Vagina (tissue), 2 donors: ENCODE data around the gene TMEM54. TPM values are rescaled to one million over a fixed set of nuclear protein-coding genes. Genes with fewer than 3 reads are reported as not detected.

Source experiments
- DNase-seq, 2 donors: peaks; one replicate each; pipeline ENCODE4 v3.0.0-alpha.2; 2017; ENCODE audit errors: extremely low spot score in 2 of 2
- H3K27ac ChIP-seq: fragments of 200-600 bp; sonication (generic); one replicate; pipeline ENCODE4 v1.5.1; 2019
- H3K27me3 ChIP-seq: fragments of 200-600 bp; sonication (generic); one replicate; pipeline ENCODE4 v1.5.1; 2019
- H3K36me3 ChIP-seq, 2 donors: fragments of 200-600 bp; sonication (generic); one replicate each; pipeline ENCODE4 v1.5.1; 2017 to 2019
- H3K4me1 ChIP-seq: fragments of 200-600 bp; sonication (generic); one replicate; pipeline ENCODE4 v1.5.1; 2019
- H3K4me3 ChIP-seq, 2 donors: fragments of 200-600 bp; sonication (generic); 1 replicate in 1 of 2; 2 replicates in 1 of 2; pipeline ENCODE4 v1.5.1; 2016 to 2019
- H3K9me3 ChIP-seq: fragments of 200-600 bp; sonication (generic); one replicate; pipeline ENCODE4 v1.5.1; 2019
- POLR2A ChIP-seq, 2 donors: fragments of 450-650 bp; IDR thresholded peaks; one replicate each; pipeline ENCODE4 v1.6.1; 2017; ENCODE audit warnings: antibody characterized with exemption in 2 of 2, mild to moderate bottlenecking in 2 of 2, moderate library complexity in 2 of 2
- POLR2AphosphoS5 ChIP-seq, 2 donors: sonication (generic); formaldehyde crosslinking; IDR thresholded peaks; one replicate each; pipeline ENCODE4 v1.9.0; 2017; ENCODE audit warnings: antibody characterized with exemption in 2 of 2, mild to moderate bottlenecking in 2 of 2, low read depth in 1 of 2; ENCODE audit not compliant: insufficient read depth in 1 of 2
- intact Hi-C: fragments of 100-400 bp; cut with DNase I; formaldehyde crosslinking; loops from one replicate; pipeline ENCODE4 v1.15.1; 2023
- total RNA-seq: library from RNA; depleted of rRNA; stranded (reverse); fragments of >200 nt; gene quantifications from one replicate; pipeline ENCODE4 v1.2.3, GENCODE V29; 2016
- TF ChIP-seq, protein P1 (sequence below), 3 experiments: fragments of 450-650 bp in 2 of 3; fragments of 200-600 bp in 1 of 3; sonication (generic) in 1 of 3; IDR thresholded peaks; one replicate each; pipeline ENCODE4 v1.5.1; 2017 to 2019; ENCODE audit warnings: antibody characterized with exemption in 3 of 3, mild to moderate bottlenecking in 2 of 3, moderate library complexity in 2 of 3

TMEM54 gene
- total RNA-seq, 1 donor from 2014 or later: 36.1 TPM

DNA sequence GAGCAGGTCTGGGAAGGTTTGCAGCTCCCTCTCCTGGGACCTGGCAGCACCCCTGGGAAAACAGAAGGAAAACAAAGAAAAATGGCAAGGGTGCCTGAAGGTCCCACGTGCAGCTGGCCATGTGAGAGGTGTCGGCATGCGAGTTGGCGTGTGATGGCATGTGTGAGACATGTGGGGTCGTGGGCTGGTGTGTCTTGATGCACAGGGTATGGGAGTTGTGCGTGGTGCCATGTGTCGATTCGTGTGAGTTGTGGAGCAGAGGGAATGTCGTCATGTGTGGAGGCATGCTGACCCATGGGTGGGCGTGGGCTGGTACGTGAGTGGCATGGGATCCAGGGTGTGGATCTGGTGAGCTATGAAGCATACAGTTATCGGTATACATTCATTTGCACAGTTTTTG, 13.6 kb downstream of the TMEM54 start:
- Histone ChIP-seq H3K4me3 (no peak overlapping the region), H3K4me1 (peaks cover 16% of the 10 kb centered on the region), H3K36me3 (no peaks in the 10 kb centered on the region), H3K27me3 (peaks cover 8% of the 10 kb centered on the region), H3K27ac (no peak overlapping the region), H3K9me3 (no peaks in the 10 kb centered on the region)
- no peak for TF ChIP-seq POLR2A (IDR thresholded peaks at IDR 0.05)
- TF ChIP-seq POLR2AphosphoS5 (IDR thresholded peaks at IDR 0.05; ENCODE audit: insufficient read depth in 1 of 2, low read depth in 1 of 2): no peak
- TF ChIP-seq, protein P1, sequence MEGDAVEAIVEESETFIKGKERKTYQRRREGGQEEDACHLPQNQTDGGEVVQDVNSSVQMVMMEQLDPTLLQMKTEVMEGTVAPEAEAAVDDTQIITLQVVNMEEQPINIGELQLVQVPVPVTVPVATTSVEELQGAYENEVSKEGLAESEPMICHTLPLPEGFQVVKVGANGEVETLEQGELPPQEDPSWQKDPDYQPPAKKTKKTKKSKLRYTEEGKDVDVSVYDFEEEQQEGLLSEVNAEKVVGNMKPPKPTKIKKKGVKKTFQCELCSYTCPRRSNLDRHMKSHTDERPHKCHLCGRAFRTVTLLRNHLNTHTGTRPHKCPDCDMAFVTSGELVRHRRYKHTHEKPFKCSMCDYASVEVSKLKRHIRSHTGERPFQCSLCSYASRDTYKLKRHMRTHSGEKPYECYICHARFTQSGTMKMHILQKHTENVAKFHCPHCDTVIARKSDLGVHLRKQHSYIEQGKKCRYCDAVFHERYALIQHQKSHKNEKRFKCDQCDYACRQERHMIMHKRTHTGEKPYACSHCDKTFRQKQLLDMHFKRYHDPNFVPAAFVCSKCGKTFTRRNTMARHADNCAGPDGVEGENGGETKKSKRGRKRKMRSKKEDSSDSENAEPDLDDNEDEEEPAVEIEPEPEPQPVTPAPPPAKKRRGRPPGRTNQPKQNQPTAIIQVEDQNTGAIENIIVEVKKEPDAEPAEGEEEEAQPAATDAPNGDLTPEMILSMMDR (IDR thresholded peaks at IDR 0.05): no peak
- no peak for DNase-seq
- intact Hi-C loops: no loop called here

GRCh38 chr1:32886828-32887414, 14.3 kb downstream of the TMEM54 start:
- intact Hi-C loops: no loop called here
- Histone ChIP-seq H3K27me3 (peaks cover 8% of the 10 kb centered on the region), H3K4me3 (no peak overlapping the region), H3K36me3 (no peaks in the 10 kb centered on the region), H3K4me1 (peaks cover 12% of the 10 kb centered on the region), H3K27ac (no peak overlapping the region), H3K9me3 (no peaks in the 10 kb centered on the region)
- DNase-seq: no peak
- TF ChIP-seq, protein P1 (IDR thresholded peaks at IDR 0.05): no peak
- no peak for TF ChIP-seq POLR2A (IDR thresholded peaks at IDR 0.05)
- no peak for TF ChIP-seq POLR2AphosphoS5 (IDR thresholded peaks at IDR 0.05; ENCODE audit: insufficient read depth in 1 of 2, low read depth in 1 of 2)

DNA sequence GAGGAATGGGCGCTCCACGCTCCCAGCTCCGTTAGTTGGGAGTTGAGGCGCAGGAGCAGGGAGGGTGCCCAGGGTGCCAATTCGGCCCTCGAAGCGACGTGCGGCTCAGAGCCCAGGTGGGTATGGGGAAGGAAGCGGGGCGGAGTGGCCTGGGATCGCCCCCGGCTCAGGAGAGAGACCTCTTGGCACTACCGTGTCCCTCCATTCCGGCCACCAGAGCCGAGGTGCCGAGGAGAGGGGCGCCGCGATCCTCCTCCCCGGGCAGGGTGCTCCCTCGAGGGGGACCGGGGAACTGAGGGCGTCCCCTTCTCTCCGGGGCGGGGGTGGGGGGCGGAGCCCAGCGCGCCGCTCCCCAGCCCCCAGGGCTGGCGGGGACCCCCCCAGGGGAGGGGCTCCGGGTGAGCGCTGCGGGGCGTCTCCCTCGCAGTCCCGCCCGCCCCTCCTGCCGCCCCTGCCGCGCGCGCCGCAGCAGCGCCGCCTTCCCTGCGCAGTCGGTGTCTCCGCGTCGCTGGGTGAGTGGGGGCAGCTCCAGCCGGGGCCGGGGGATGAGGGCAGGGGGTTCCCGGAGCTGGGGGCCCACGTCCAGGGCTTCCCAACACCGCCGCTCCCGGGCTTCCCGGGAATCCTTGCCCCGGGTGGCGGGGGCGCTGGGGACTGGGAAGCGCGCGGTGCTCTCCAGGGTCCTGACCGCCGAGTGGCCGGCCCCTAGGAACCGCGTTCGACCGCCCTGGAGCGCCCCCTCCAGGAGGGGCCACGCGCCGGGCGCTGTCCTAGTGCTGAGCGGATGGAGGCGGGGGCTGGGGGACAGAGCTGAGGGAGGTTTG, 15.0 kb downstream of the TMEM54 start, which contains the start of gene HPCA:
Gene HPCA (plus strand): TSS at position 488 of the 824 bp plus-strand sequence. CDS start 2,408 bp downstream, outside the sequence.
- Histone ChIP-seq H3K27ac (no peak within 1 kb of the TSS), H3K4me1 (peaks cover 12% of the 10 kb centered on the region), H3K36me3 (no peaks in the 10 kb centered on the region), H3K27me3 (peaks cover 8% of the 10 kb centered on the region), H3K4me3 (no peak within 1 kb of the TSS), H3K9me3 (no peaks in the 10 kb centered on the region)
- TF ChIP-seq POLR2AphosphoS5 (IDR thresholded peaks at IDR 0.05; ENCODE audit: insufficient read depth in 1 of 2, low read depth in 1 of 2) (no peak), POLR2A (IDR thresholded peaks at IDR 0.05) (no peak)
- TF ChIP-seq, protein P1 (IDR thresholded peaks at IDR 0.05): no peak
- intact Hi-C loops: no loop called here
- no peak for DNase-seq

DNA sequence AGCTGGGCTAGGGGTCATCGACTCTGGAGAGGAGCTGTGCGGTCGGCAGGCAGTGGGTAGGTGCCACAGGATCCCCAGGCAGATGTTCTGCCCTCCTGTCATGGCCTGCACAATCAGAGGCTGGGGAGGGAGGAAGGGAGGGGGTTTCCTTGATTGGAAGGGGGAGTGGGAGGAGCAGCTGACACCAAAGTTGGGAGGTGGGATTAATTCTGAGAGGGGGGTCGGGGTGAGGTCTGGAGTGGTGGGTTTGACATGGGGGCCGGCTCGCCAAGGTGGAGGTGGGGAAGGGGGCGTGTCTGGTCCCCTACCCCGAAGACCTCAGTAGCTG, 15.5 kb downstream of the TMEM54 start:
- Histone ChIP-seq H3K27ac (no peak overlapping the region), H3K4me3 (no peak overlapping the region), H3K4me1 (peaks cover 12% of the 10 kb centered on the region), H3K36me3 (no peaks in the 10 kb centered on the region), H3K9me3 (no peaks in the 10 kb centered on the region), H3K27me3 (peaks cover 8% of the 10 kb centered on the region)
- no peak for DNase-seq
- no peak for TF ChIP-seq POLR2A (IDR thresholded peaks at IDR 0.05)
- no peak for TF ChIP-seq POLR2AphosphoS5 (IDR thresholded peaks at IDR 0.05; ENCODE audit: insufficient read depth in 1 of 2, low read depth in 1 of 2)
- intact Hi-C loops: no loop called here

GRCh38 chr1:32884726-32885125, 16.5 kb downstream of the TMEM54 start:
- TF ChIP-seq, protein P1 (IDR thresholded peaks at IDR 0.05): no peak
- TF ChIP-seq POLR2AphosphoS5 (IDR thresholded peaks at IDR 0.05; ENCODE audit: insufficient read depth in 1 of 2, low read depth in 1 of 2) (no peak), POLR2A (IDR thresholded peaks at IDR 0.05) (no peak)
- intact Hi-C loops: no loop called here
- Histone ChIP-seq H3K36me3 (no peaks in the 10 kb centered on the region), H3K27me3 (peaks cover 8% of the 10 kb centered on the region), H3K9me3 (no peaks in the 10 kb centered on the region), H3K4me3 (no peak overlapping the region), H3K4me1 (peaks cover 12% of the 10 kb centered on the region), H3K27ac (no peak overlapping the region)
- no peak for DNase-seq
